GM19395 (cell line): ENCODE data around the gene PCDHGC4.
A peak's percentile ranks its signal among the peaks of the same experiment; 100 is the strongest.

Source experiments
- ATAC-seq: cut with Tn5 transposase; IDR thresholded peaks from one replicate; pipeline ENCODE4 v1.9.1; 2021; ENCODE audit warnings: mild to moderate bottlenecking, moderate library complexity; ENCODE audit not compliant: unreplicated experiment

PCDHGC4 gene

GRCh38 chr5:141484641-141485311, at the start of gene PCDHGC4:
Gene PCDHGC4, plus strand, starts transcription at chr5:141485030. Its CDS starts 144 bp downstream, at chr5:141485174.
- ATAC-seq: peak; percentile 47

DNA sequence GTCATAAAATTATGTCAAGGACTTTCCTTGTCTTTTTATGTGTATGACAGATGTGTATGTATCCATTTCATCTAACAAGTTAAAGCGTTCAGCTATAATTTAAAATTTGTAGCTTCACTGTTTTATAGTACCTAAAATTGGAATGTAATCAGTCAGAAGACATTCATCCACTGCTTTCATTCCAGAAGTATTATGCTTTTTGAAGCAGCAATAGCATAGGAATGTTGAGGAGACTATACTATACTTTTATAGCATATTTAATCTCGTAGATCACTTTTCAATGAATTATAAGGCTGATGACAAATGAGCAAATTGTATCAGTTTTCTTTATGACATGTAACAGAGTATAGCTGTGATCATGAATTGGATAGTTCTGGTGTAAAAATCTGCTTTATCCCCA, 47.6 kb upstream of the PCDHGC4 start:
- no peak for ATAC-seq

- no peak for ATAC-seq
Observed at GRCh38 chr5:141439411-141440141, 45.3 kb upstream of the PCDHGC4 start.

- ATAC-seq: no peak
Observed at GRCh38 chr5:141440341-141440740, 44.5 kb upstream of the PCDHGC4 start.

DNA sequence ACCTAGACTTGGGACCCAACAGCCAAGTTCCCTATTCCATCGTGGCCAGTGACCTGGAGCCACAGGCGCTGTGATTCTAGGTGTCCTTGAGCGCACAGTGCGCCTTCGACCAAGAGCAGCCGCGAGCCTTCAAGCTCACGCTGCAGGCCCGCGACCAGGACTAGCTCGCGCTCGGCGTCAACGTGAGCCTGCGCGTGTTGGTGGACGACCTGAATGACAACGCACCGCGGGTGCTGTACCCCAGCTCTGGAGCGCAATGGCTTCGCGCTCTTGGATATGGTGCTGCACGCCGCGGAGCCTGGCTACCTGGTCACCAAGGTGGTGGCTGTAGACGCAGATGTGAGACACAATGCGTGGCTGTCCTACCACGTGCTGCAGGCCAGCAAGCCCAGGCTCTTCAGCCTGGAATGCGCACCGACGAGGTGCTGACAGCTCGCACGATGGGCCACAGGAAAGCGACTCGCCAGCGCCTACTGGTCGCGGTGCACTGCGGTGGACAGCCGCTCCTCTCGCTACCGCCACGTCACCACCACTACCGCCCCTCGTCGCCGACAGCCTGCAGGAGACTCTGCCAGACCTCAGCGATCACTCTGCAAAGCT, 43.2 kb upstream of the PCDHGC4 start:
- no peak for ATAC-seq

GRCh38 chr5:141465351-141465750, 19.5 kb upstream of the PCDHGC4 start:
- ATAC-seq: no peak

DNA sequence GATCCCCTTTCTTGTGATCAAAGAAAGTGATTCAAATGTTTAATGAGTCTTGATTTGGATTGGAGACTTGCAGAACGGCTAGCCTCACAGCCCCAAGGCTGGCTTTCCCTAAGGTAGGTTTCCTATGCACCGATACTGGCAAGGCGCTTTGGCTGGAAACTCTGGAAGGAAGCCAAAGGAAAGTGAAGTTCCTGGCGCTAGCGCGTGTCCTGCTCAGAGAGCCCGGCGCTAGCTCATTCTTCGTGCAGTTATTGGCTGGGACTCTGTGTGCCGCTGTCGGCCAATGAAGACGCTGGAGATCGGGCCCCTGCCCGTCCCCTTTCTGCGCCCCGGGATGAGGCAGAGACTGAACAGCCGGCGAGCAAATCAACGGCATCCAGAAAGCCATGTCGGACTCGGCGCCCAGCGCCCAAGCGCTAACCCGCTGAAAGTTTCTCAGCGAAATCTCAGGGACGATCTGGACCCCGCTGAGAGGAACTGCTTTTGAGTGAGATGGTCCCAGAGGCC, 9.2 kb upstream of the PCDHGC4 start, which contains the start of gene PCDHGC3:
PCDHGC3 (plus strand) TSS at position 342 of the 507 bp plus-strand sequence; CDS start at position 493, 151 bp downstream.
- ATAC-seq: peak; percentile 98

GRCh38 chr5:141476132-141476911, 8.5 kb upstream of the PCDHGC4 start:
- peak; percentile 38 for ATAC-seq

- ATAC-seq: no peak
Observed at GRCh38 chr5:141477044-141477575, 7.7 kb upstream of the PCDHGC4 start.

DNA sequence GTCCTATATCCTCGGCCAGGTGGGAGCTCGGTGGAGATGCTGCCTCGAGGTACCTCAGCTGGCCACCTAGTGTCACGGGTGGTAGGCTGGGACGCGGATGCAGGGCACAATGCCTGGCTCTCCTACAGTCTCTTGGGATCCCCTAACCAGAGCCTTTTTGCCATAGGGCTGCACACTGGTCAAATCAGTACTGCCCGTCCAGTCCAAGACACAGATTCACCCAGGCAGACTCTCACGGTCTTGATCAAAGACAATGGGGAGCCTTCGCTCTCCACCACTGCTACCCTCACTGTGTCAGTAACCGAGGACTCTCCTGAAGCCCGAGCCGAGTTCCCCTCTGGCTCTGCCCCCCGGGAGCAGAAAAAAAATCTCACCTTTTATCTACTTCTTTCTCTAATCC, 7.0 kb upstream of the PCDHGC4 start:
- ATAC-seq: no peak

DNA sequence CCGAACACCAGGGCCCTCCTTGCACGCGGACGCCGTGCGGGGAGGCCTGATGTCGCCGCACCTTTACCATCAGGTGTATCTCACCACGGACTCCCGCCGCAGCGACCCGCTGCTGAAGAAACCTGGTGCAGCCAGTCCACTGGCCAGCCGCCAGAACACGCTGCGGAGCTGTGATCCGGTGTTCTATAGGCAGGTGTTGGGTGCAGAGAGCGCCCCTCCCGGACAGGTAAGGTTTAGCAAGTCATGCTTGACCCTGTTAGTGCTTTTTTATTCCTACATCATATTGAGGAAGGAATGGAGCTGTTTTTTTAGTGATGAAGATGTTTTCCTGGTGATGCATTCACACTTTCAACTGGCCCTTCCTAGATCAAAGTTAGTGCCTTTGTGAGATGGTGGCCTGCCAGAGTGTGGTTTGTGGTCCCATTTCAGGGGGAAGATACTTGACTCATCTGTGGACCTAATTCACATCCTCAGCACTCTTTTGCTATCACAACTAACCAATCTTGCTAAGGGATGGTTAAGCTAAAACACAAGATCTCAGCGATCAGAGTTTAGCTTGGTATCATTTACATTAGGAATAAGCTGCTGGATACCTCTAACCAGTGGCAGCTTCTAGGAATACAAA, 6.4 kb upstream of the PCDHGC4 start:
- no peak for ATAC-seq

DNA sequence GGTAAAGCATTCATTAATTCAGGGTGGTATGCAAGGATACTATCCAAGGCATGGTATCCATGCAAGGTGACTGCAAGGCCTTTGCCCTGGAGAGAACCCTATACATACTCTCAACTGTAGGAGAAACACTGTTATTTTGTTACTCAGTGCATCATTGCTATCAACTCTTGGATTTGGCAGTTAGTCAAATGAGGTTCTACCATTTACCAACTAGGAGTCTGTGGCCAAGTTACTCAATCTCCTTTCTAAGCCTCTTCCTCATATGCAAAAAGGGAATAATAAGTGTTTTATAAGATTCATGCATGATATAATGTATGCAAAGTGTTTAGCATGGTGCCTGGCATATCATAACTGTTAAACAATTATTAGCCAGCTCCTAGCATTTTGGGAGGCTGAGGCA, 5.1 kb upstream of the PCDHGC4 start:
- no peak for ATAC-seq

GRCh38 chr5:141483902-141484301, 928 bp upstream of the PCDHGC4 start:
- ATAC-seq: no peak

- ATAC-seq: no peak
Observed at GRCh38 chr5:141484310-141484640, 555 bp upstream of the PCDHGC4 start.

GRCh38 chr5:141485321-141486055, 658 bp downstream of the PCDHGC4 start:
- ATAC-seq: no peak

- ATAC-seq: no peak
Observed at GRCh38 chr5:141486091-141486490, 1.3 kb downstream of the PCDHGC4 start.

GRCh38 chr5:141487131-141487530, 2.3 kb downstream of the PCDHGC4 start:
- ATAC-seq: no peak

DNA sequence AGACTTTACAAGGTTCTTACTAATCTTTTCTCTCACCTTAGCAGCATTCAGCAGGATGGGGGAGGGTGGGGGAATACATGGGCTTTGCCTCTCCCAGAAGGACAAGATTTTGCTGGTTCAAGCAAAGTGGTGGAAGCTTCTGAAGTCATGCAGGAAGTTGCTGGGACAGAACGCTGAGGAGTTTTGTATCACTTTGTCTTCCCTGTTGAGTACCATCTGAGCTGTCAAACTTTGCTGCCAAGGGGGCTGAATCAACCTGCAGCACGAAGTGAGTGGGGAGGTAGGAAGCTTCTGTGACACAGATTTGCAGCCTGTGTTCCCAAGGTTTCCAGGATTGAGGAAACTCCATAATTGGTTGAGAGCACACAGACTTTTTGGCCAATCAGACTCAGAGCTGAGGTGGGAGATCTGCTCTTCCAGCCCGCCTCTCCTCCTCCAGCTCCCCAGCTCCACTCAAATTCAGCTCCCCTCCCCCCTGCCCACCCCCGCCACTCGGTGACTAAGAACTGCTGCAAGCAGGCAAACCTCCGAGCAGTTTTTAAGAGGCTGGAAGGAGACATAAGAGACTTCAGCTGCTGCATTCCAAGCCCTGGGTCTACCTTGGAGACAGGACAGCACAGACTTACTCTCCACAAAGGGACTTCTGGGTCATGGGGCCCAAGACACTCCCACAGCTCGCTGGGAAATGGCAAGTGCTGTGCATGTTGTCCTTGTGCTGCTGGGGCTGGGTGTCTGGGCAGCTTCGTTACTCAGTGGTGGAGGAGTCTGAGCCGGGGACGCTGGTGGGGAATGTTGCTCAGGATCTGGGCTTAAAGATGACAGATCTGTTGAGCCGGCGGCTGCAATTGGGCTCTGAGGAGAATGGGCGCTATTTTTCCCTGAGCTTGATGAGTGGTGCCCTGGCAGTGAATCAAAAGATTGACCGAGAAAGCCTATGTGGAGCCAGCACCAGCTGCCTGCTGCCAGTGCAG, 4.0 kb downstream of the PCDHGC4 start, which contains the start of gene PCDHGC5:
PCDHGC5 (plus strand) TSS at position 491 of the 971 bp plus-strand sequence; CDS start at position 651, 160 bp downstream.
- no peak for ATAC-seq
